GM10847 (cell line): ENCODE measurements around the gene SYPL2.

ENCODE experiments used
- POLR2A ChIP-seq: IDR thresholded peaks from 2 replicates; pipeline ENCODE4 v1.6.1; 2011; ENCODE audit not compliant: insufficient read length; ENCODE audit errors: extremely low read depth

SYPL2 gene

GRCh38 chr1:109466452-109467300 lies at the start of gene SYPL2:
Gene SYPL2, plus strand, starts transcription at chr1:109466546. Its CDS starts 298 bp downstream, at chr1:109466844.
- TF ChIP-seq POLR2A = no peak

GRCh38 chr1:109423498-109423897 lies 42.8 kb upstream of the SYPL2 start:
- TF ChIP-seq POLR2A = no peak

GRCh38 chr1:109425391-109426280 lies 40.7 kb upstream of the SYPL2 start:
- no peak for TF ChIP-seq POLR2A

- peak; percentile 90 for TF ChIP-seq POLR2A
Observed at GRCh38 chr1:109426281-109427170, 39.8 kb upstream of the SYPL2 start, which contains the start of gene PSMA5. Gene PSMA5, minus strand, starts transcription at chr1:109426448. Its CDS starts 118 bp downstream, at chr1:109426330.

GRCh38 chr1:109427171-109427467 lies 39.2 kb upstream of the SYPL2 start:
- no peak for TF ChIP-seq POLR2A

GRCh38 chr1:109432336-109432735 lies 34.0 kb upstream of the SYPL2 start:
- TF ChIP-seq POLR2A = no peak

- TF ChIP-seq POLR2A = no peak
Observed at GRCh38 chr1:109433322-109433721, 33.0 kb upstream of the SYPL2 start.

- no peak for TF ChIP-seq POLR2A
Observed at GRCh38 chr1:109434484-109434883, 31.9 kb upstream of the SYPL2 start.

- no peak for TF ChIP-seq POLR2A
Observed at GRCh38 chr1:109438798-109439297, 27.5 kb upstream of the SYPL2 start.

- TF ChIP-seq POLR2A = no peak
Observed at GRCh38 chr1:109441069-109441468, 25.3 kb upstream of the SYPL2 start.

- TF ChIP-seq POLR2A = no peak
Observed at GRCh38 chr1:109443476-109443875, 22.9 kb upstream of the SYPL2 start.

- no peak for TF ChIP-seq POLR2A
Observed at GRCh38 chr1:109444346-109444745, 22.0 kb upstream of the SYPL2 start.

- no peak for TF ChIP-seq POLR2A
Observed at GRCh38 chr1:109447524-109447923, 18.8 kb upstream of the SYPL2 start.

- TF ChIP-seq POLR2A = no peak
Observed at GRCh38 chr1:109454497-109455133, 11.7 kb upstream of the SYPL2 start.
